SK-N-SH (cell line): ENCODE results near the gene CLIC5. TPM values are rescaled to one million over a fixed set of nuclear protein-coding genes. Genes with fewer than 3 reads are reported as not detected.

Experiments used
- CTCF ChIA-PET: fragments of 300-600, 350-600 bp; formaldehyde crosslinking; extraction: SDS; loops from one replicate; lab custom pipeline; 2021; lab: Yijun Ruan, JAX
- POLR2A ChIA-PET: fragments of 350-600 bp; sonication (Branson Sonifier 250); formaldehyde crosslinking; extraction: SDS; loops from one replicate; lab custom pipeline; 2020; ENCODE audit warnings: antibody characterized with exemption, inconsistent platforms; lab: Yijun Ruan, JAX
- DNase-seq: peaks from one replicate; pipeline ENCODE4 v3.0.0; 2012
- H2AFZ ChIP-seq: fragments of 200-600 bp; sonication (generic); 2 replicates; pipeline ENCODE4 v1.8.1; 2016; ENCODE audit warnings: antibody characterized with exemption, mild to moderate bottlenecking, low read depth
- H3F3A ChIP-seq: fragments of 200-600 bp; sonication (generic); replicated peaks from 2 replicates; pipeline ENCODE3; 2016; ENCODE audit warnings: antibody characterized with exemption, mild to moderate bottlenecking; ENCODE audit not compliant: insufficient read depth
- H3K27ac ChIP-seq, 2 experiments: fragments of 200-500 bp in 1 of 2; fragments of 200-600 bp in 1 of 2; sonication (Bioruptor generic) in 1 of 2; sonication (generic), shearing (Covaris generic) in 1 of 2; 2 replicates each; pipeline versions ENCODE4 v1.5.1 to v1.6.1; 2014 to 2016; ENCODE audit warnings: low read depth in 2 of 2, inconsistent platforms in 1 of 2, low read length in 1 of 2, mild to moderate bottlenecking in 1 of 2, mixed read lengths in 1 of 2
- H3K27me3 ChIP-seq: fragments of 200-600 bp; sonication (generic), shearing (Covaris generic); 2 replicates; pipeline ENCODE4 v1.6.1; 2016; ENCODE audit warnings: mixed run types; ENCODE audit not compliant: insufficient read depth
- H3K36me3 ChIP-seq, 2 experiments: fragments of 200-500 bp in 1 of 2; fragments of 200-600 bp in 1 of 2; sonication (Bioruptor generic) in 1 of 2; sonication (generic) in 1 of 2; replicated peaks in 1 of 2; 2 replicates each; pipeline versions ENCODE3 to v1.5.1; 2014 to 2016; ENCODE audit warnings: low read length in 1 of 2, mild to moderate bottlenecking in 1 of 2; ENCODE audit not compliant: insufficient read depth in 2 of 2, control insufficient read depth in 1 of 2
- H3K4me1 ChIP-seq, 2 experiments: fragments of 200-500 bp in 1 of 2; fragments of 200-600 bp in 1 of 2; sonication (Bioruptor generic) in 1 of 2; sonication (generic), shearing (Covaris generic) in 1 of 2; 2 replicates each; pipeline versions ENCODE4 v1.5.1 to v1.6.1; 2014 to 2016; ENCODE audit warnings: low read depth in 1 of 2, low read length in 1 of 2, mixed run types in 1 of 2; ENCODE audit not compliant: insufficient read depth in 2 of 2, control insufficient read depth in 1 of 2
- H3K4me2 ChIP-seq: fragments of 200-600 bp; sonication (generic), shearing (Covaris generic); 2 replicates; pipeline ENCODE4 v1.6.1; 2017; ENCODE audit warnings: mixed run types
- H3K4me3 ChIP-seq, 2 experiments: fragments of 200-500 bp in 1 of 2; fragments of 200-600 bp in 1 of 2; sonication (Bioruptor generic) in 1 of 2; sonication (generic), shearing (Covaris generic) in 1 of 2; 2 replicates each; pipeline versions ENCODE4 v1.5.1 to v1.8.1; 2014 to 2016; ENCODE audit warnings: low read depth in 2 of 2, inconsistent platforms in 1 of 2, low read length in 1 of 2, mild to moderate bottlenecking in 1 of 2, mixed read lengths in 1 of 2, moderate library complexity in 1 of 2
- H3K79me2 ChIP-seq: fragments of 200-600 bp; sonication (generic); 2 replicates; pipeline ENCODE4 v1.8.1; 2017; ENCODE audit warnings: mild to moderate bottlenecking; ENCODE audit not compliant: insufficient read depth
- H3K9ac ChIP-seq: fragments of 200-600 bp; sonication (generic); 2 replicates; pipeline ENCODE4 v1.6.1; 2017; ENCODE audit warnings: mixed run types
- H3K9me2 ChIP-seq: fragments of 200-600 bp; sonication (generic); 2 replicates; pipeline ENCODE4 v1.6.1; 2017; ENCODE audit warnings: mixed run types
- H3K9me3 ChIP-seq: fragments of 200-600 bp; sonication (generic); 2 replicates; pipeline ENCODE4 v1.6.1; 2017; ENCODE audit warnings: mixed run types, mild to moderate bottlenecking, moderate library complexity
- H4K20me1 ChIP-seq: fragments of 200-600 bp; sonication (generic); 2 replicates; pipeline ENCODE4 v1.6.1; 2017; ENCODE audit warnings: mild to moderate bottlenecking, mixed run types; ENCODE audit not compliant: insufficient read depth
- ELF1 ChIP-seq: IDR thresholded peaks from 2 replicates; pipeline ENCODE4 v1.4.0; 2012
- FOXJ3 ChIP-seq: sonication (generic); formaldehyde crosslinking; IDR thresholded peaks from 2 replicates; pipeline ENCODE4 v1.5.1; 2020; ENCODE audit warnings: mild to moderate bottlenecking, missing genetic modification reagents
- REST ChIP-seq: IDR thresholded peaks from 2 replicates; pipeline ENCODE4 v1.6.1; 2012; ENCODE audit warnings: mild to moderate bottlenecking, low read depth, low read length, moderate library complexity
- RFX5 ChIP-seq: IDR thresholded peaks from 2 replicates; pipeline ENCODE4 v1.6.1; 2012; ENCODE audit warnings: mild to moderate bottlenecking, improper control_type of control experiment, low read length
- TEAD4 ChIP-seq: IDR thresholded peaks from 2 replicates; pipeline ENCODE4 v1.4.0; 2012; ENCODE audit warnings: mild to moderate bottlenecking, borderline replicate concordance; ENCODE audit not compliant: insufficient read depth
- USF2 ChIP-seq: fragments of 150-350 bp; IDR thresholded peaks from 2 replicates; pipeline ENCODE4 v1.6.1; 2017; ENCODE audit warnings: antibody characterized with exemption, low read length, low read depth, borderline replicate concordance
- YY1 ChIP-seq: IDR thresholded peaks from 2 replicates; pipeline ENCODE4 v1.4.0; 2012; ENCODE audit warnings: low read depth, mild to moderate bottlenecking
- WGBS: methylation state at CpG from one replicate; pipeline ENCODE4 v1.1.6; 2017; ENCODE audit warnings: low lambda C conversion rate; 5-methylcytosine and 5-hydroxymethylcytosine counted together
- polyA plus RNA-seq, 3 experiments: library from polyadenylated mRNA; depleted of rRNA; stranded (reverse); fragments of >200 nt; gene quantifications; 2 replicates each; pipeline ENCODE4 v1.2.3, GENCODE V29; 2012
- TF ChIP-seq, protein P1 (sequence below): fragments of 150-350 bp; IDR thresholded peaks from 2 replicates; pipeline ENCODE4 v1.6.1; 2016; ENCODE audit warnings: mild to moderate bottlenecking, low read depth, low read length
- TF ChIP-seq, protein P2 (sequence below): IDR thresholded peaks from 2 replicates; pipeline ENCODE4 v1.4.0; 2012; ENCODE audit warnings: low read depth
- TF ChIP-seq, protein P3 (sequence below): IDR thresholded peaks from 2 replicates; pipeline ENCODE4; 2012

CLIC5 gene
- polyA plus RNA-seq, 1 of the 3 experiments (the other 2 are of a cell fraction) = 0.03 TPM

DNA sequence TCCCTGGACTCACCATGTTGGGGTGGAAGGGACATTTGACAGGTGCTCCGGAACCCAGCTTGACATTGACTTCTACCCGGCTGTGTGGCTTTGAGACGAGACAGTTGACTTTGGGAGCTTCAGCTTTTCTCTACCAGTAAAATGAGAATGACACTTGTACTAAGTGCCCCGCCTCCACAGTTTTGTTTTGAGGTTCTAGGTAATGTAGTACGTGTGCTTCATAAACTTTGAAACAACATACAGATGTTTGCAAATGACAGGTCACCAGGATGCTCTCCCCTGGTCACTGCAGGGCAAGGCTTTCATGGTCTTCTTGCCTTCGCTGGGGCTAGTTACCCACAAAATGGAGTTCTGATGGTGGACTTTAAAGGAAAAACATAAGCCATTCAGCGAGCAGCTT lies 31.3 kb downstream of the CLIC5 start (continued):
- no peak for TF ChIP-seq TEAD4
- TF ChIP-seq, protein P1, sequence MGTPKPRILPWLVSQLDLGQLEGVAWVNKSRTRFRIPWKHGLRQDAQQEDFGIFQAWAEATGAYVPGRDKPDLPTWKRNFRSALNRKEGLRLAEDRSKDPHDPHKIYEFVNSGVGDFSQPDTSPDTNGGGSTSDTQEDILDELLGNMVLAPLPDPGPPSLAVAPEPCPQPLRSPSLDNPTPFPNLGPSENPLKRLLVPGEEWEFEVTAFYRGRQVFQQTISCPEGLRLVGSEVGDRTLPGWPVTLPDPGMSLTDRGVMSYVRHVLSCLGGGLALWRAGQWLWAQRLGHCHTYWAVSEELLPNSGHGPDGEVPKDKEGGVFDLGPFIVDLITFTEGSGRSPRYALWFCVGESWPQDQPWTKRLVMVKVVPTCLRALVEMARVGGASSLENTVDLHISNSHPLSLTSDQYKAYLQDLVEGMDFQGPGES = no peak
- TF ChIP-seq YY1 = no peak
- TF ChIP-seq REST = no peak
- TF ChIP-seq, protein P2, sequence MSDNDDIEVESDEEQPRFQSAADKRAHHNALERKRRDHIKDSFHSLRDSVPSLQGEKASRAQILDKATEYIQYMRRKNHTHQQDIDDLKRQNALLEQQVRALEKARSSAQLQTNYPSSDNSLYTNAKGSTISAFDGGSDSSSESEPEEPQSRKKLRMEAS = no peak
- TF ChIP-seq FOXJ3 = no peak
- TF ChIP-seq USF2 = no peak
- no peak for TF ChIP-seq ELF1
- no peak for TF ChIP-seq RFX5

GRCh38 chr6:45983062-45983461 lies 32.6 kb downstream of the CLIC5 start:
- no peak overlapping the region for H3K4me2 ChIP-seq
- H3K9me3 ChIP-seq = no peaks in the 10 kb centered on the region
- TF ChIP-seq YY1 = no peak
- TF ChIP-seq FOXJ3 = no peak
- TF ChIP-seq, protein P3, sequence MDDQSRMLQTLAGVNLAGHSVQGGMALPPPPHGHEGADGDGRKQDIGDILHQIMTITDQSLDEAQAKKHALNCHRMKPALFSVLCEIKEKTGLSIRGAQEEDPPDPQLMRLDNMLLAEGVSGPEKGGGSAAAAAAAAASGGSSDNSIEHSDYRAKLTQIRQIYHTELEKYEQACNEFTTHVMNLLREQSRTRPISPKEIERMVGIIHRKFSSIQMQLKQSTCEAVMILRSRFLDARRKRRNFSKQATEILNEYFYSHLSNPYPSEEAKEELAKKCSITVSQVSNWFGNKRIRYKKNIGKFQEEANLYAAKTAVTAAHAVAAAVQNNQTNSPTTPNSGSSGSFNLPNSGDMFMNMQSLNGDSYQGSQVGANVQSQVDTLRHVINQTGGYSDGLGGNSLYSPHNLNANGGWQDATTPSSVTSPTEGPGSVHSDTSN = no peak
- WGBS = 7% methylated on average over 1 of the region's 1 CpG
- CTCF ChIA-PET = no interaction called here
- no peaks in the 10 kb centered on the region for H3K36me3 ChIP-seq
- H3K79me2 ChIP-seq = no peaks in the 10 kb centered on the region
- no peaks in the 10 kb centered on the region for H4K20me1 ChIP-seq
- H3K9me2 ChIP-seq = no peaks in the 10 kb centered on the region
- H3F3A ChIP-seq = no peaks in the 10 kb centered on the region
- H3K9ac ChIP-seq = no peak overlapping the region
- H3K4me1 ChIP-seq = no peaks in the 10 kb centered on the region
- no peaks in the 10 kb centered on the region; the same call in 1 of the 2 replicates for H3K27me3 ChIP-seq
- POLR2A ChIA-PET = no interaction called here
- H3K4me3 ChIP-seq = no peak overlapping the region
- no peak overlapping the region for H2AFZ ChIP-seq
- H3K27ac ChIP-seq = no peak overlapping the region
- no peak for DNase-seq
